HG03095 (cell line): ENCODE data around the gene UBE2V1.
"Not testable (repeated sequence)": the region's sequence is repeated elsewhere in the genome, so short reads cannot be mapped to it uniquely, and the experiment has no call there.

Source experiments
- ATAC-seq: cut with Tn5 transposase; IDR thresholded peaks from one replicate; pipeline ENCODE4 v1.9.1; 2021; ENCODE audit warnings: moderate library complexity; ENCODE audit not compliant: unreplicated experiment

UBE2V1 gene

GRCh38 chr20:50066161-50066834 lies 46.7 kb downstream of the UBE2V1 start:
- ATAC-seq, result no peak

- no peak for ATAC-seq
These were observed 47.7 kb downstream of the UBE2V1 start for GRCh38 chr20:50065325-50065615.

GRCh38 chr20:50063763-50064162 lies 49.2 kb downstream of the UBE2V1 start:
- not testable (repeated sequence) for ATAC-seq

- ATAC-seq, result no peak
These were observed 50.7 kb downstream of the UBE2V1 start for GRCh38 chr20:50062006-50062838.

- ATAC-seq, result no peak
These were observed 51.6 kb downstream of the UBE2V1 start for GRCh38 chr20:50061151-50062005.

- no peak for ATAC-seq
These were observed 54.1 kb downstream of the UBE2V1 start for GRCh38 chr20:50058662-50059402.

GRCh38 chr20:50057714-50058053 lies 55.3 kb downstream of the UBE2V1 start:
- no peak for ATAC-seq

GRCh38 chr20:50056951-50057713 lies 55.8 kb downstream of the UBE2V1 start:
- ATAC-seq, result no peak

GRCh38 chr20:50056408-50056926 lies 56.5 kb downstream of the UBE2V1 start:
- no peak for ATAC-seq

- no peak for ATAC-seq
These were observed 57.3 kb downstream of the UBE2V1 start for GRCh38 chr20:50055524-50056083.

GRCh38 chr20:50054626-50055511 lies 58.1 kb downstream of the UBE2V1 start:
- no peak for ATAC-seq

- ATAC-seq, result no peak
These were observed 58.8 kb downstream of the UBE2V1 start for GRCh38 chr20:50054231-50054547.

GRCh38 chr20:50053362-50054230 lies 59.4 kb downstream of the UBE2V1 start:
- ATAC-seq, result no peak

- ATAC-seq, result no peak
These were observed 60.2 kb downstream of the UBE2V1 start for GRCh38 chr20:50052550-50053361.

- ATAC-seq, result no peak
These were observed 62.2 kb downstream of the UBE2V1 start for GRCh38 chr20:50050660-50051308.

- no peak for ATAC-seq
These were observed 62.7 kb downstream of the UBE2V1 start for GRCh38 chr20:50050214-50050613.
